A549 treated with dexamethasone at 1 μM for 4 hours (cell line): ENCODE measurements around the gene ACSBG1. TPM values are rescaled to one million over a fixed set of nuclear protein-coding genes. Genes with fewer than 3 reads are reported as not detected.

ENCODE experiments used
- total RNA-seq: library from RNA; stranded (reverse); fragments of 200-300 nt; extraction: Qiagen RNA extraction; gene quantifications from 5 replicates; pipeline ENCODE4 v1.2.3, GENCODE V29; 2022

Gene ACSBG1, protein sequence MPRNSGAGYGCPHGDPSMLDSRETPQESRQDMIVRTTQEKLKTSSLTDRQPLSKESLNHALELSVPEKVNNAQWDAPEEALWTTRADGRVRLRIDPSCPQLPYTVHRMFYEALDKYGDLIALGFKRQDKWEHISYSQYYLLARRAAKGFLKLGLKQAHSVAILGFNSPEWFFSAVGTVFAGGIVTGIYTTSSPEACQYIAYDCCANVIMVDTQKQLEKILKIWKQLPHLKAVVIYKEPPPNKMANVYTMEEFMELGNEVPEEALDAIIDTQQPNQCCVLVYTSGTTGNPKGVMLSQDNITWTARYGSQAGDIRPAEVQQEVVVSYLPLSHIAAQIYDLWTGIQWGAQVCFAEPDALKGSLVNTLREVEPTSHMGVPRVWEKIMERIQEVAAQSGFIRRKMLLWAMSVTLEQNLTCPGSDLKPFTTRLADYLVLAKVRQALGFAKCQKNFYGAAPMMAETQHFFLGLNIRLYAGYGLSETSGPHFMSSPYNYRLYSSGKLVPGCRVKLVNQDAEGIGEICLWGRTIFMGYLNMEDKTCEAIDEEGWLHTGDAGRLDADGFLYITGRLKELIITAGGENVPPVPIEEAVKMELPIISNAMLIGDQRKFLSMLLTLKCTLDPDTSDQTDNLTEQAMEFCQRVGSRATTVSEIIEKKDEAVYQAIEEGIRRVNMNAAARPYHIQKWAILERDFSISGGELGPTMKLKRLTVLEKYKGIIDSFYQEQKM
- total RNA-seq, result 0.06 to 0.81 TPM (median 0.30 TPM) in 5 replicates

DNA sequence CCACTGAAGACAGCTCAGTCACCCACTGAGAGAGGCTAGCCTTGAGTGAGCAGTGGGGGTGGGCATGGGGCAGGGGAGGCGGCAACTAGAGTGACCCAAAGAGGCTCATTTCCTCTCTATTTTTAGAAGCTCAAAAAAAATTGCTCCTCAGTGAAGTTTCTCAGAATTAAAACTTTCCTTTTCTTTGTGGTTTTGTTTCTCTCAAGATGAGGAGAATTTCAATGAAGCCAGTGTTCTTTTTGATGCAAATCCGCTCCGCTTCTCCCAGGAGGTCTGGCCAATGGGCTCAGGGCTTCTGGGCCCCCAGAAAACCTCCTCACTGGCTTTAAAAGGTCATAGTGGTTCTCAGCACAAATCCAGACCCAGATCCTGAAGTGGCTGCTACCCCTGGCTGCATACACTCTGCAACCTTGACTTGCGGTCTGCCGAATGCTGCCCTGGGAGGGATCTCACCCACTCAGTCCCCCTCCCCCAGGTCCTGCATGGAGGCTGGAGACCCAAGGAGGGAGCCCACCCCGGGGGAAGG is at the start of gene ACSBG1:
ACSBG1 (minus strand) TSS at position 51 of the 526 bp plus-strand sequence. CDS start 64 bp downstream, outside the sequence.

DNA sequence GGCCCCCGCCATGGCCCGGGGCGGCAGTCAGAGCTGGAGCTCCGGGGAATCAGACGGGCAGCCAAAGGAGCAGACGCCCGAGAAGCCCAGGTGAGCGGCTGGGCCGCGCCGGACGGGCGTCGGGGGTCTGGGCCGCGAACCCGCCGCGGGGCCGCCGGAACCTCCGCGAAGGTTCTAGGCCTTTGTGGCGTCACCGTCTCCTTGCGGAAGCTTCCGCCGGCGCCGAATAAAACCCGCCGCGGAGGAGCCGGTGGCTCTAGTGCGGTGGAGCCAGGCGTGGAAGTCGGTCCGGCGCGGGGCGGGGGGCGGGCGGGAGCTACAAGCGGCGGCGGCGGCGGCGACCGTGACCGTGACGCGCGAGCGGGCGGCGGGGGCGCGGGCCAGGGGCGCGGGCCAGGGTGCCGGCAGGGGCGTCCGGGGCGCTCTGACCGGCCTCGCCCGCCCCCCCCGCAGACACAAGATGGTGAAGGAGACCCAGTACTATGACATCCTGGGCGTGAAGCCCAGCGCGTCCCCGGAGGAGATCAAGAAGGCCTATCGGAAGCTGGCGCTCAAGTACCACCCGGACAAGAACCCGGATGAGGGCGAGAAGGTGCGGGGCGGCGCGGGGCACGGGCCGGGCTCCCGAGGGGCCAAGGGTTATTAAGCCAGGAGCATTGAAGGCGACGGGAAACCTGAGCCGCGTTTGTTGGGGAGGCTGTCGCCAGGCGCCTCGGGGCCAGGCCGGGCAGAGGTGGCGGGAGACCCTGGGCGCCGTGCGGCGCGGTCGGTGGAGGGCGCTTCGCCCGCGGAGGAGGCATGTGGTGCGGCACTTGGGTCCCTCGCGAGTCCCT is 30.2 kb upstream of the ACSBG1 start, which contains the start of gene DNAJA4:
DNAJA4 (plus strand) TSS at position 259 of the 833 bp plus-strand sequence; CDS start at position 461, 202 bp downstream.

DNA sequence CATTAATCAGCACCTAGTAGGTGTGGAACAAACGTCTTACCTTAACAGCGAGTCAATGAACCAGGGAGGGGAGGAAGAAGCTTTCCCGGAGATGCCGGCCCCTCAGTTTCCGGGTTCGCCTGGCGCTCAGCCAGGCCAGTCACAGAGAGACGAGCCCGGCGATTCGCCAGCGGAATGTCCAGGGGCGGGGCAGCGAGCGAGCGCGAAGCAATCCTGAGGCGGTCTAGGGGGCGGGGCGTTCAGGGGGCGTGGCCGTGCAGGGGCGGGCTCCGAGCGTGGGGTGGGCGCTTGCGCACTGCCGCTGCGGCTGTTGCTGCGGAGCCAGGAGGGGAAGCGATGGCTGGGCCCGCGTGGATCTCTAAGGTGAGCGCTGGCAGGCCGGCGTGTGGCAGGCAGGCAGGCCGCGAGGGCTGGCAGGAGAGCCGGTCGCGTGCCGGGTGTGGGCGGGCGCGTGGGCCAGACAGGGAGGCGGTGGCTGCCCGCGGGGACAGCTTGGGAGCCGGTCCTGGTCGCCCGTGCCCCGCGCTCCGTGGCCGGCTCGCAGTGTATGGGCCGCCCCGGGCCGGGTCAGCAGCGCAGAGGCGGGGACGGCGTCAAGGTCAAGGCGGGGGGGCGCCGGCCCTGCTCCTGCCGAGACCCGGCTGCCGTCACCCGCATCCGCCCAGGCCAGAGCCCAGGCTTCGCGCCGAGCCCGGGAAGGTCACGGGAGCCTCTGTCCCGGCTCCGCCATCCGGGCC is 85.1 kb downstream of the ACSBG1 start, which contains the start of gene IDH3A:
IDH3A (plus strand) TSS at position 295 of the 737 bp plus-strand sequence; CDS start at position 337, 42 bp downstream.

DNA sequence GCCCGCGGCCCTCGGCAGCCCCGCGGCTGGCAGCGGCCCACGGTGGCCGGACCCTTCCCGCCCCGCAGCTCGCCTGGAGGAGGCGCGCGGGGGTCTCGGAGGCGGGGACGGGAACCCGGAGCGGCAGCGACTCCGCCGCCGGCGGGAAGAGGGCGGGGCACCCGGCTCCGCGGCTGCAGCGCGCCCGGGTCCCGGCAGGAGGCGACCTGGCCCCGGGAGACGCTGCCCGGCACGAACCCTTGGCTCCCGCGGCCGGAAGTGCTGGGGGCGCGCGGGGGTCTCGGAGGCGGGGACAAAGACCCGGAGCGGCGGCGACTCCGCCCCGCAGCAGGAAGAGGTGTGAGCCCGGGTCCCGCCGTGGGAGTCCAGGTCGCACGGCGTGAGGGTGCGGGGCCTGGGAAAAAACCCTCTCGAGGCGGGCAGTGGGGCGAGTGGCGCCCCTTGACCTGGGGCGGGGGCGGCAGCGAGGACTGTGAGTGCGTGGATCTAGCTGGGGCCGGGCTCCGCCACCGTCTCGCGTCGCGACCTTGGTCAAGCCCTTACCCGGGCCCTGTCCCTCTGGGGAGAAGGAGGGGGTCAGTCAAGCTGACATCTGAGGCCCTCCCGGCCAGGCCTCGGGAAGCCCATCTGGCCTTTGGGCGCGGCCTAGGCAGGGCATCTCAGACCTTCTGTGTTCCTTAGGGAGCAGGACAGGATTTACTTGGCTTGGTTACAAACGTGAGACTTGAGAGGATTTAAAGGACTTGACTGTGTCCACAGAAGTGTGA is 102.9 kb downstream of the ACSBG1 start, which contains the start of gene CIB2:
CIB2 (minus strand) TSS at position 151 of the 767 bp plus-strand sequence. CDS start 230 bp downstream, outside the sequence.

Other genes starting within 250 kb of the ACSBG1 start
- gene TBC1D2B, start 156.9 kb downstream of the ACSBG1 start, total RNA-seq, result 11.7 to 18.0 TPM (median 16.7 TPM) in 5 replicates
- not detected in 5 replicates for gene SH2D7, start 142.0 kb downstream of the ACSBG1 start, total RNA-seq
- 27.4 to 28.1 TPM (median 27.9 TPM) in 5 replicates for gene CIB2, start 103.1 kb downstream of the ACSBG1 start, total RNA-seq
- gene IDH3A, start 85.2 kb downstream of the ACSBG1 start, total RNA-seq, result 78.0 to 89.7 TPM (median 78.5 TPM) in 5 replicates
- 0.02 to 0.09 TPM (median 0.07 TPM) in 3 of 5 replicates, not detected in the others for gene DNAJA4, start 30.0 kb upstream of the ACSBG1 start, total RNA-seq
- 83.2 to 115 TPM (median 85.4 TPM) in 5 replicates for gene SKIC8, start 65.0 kb upstream of the ACSBG1 start, total RNA-seq
- gene CRABP1, start 105.8 kb upstream of the ACSBG1 start, total RNA-seq, result 1.3 to 2.2 TPM (median 1.6 TPM) in 5 replicates
- gene IREB2, start 203.7 kb upstream of the ACSBG1 start, total RNA-seq, result 34.4 to 59.2 TPM (median 53.2 TPM) in 5 replicates